Posterior vena cava (tissue), 2 donors: ENCODE results near the gene TTC28. TPM values are rescaled to one million over a fixed set of nuclear protein-coding genes. Genes with fewer than 3 reads are reported as not detected.
"Not testable (repeated sequence)": the region's sequence is repeated elsewhere in the genome, so short reads cannot be mapped to it uniquely, and the experiment has no call there.

ENCODE experiments used
- DNase-seq: peaks from one replicate; pipeline ENCODE4 v3.0.0-alpha.2; 2020; ENCODE audit warnings: low spot score
- intact Hi-C, 2 donors: fragments of 100-400 bp; cut with DNase I; formaldehyde crosslinking; loops; one replicate each; pipeline versions ENCODE4 v1.14.1 to v1.14.2; 2022 to 2023
- total RNA-seq, 2 donors: library from RNA; stranded (reverse); fragmentation: NEBNext Ultra II Directional; extraction: Animal tissue kit (Norgen Biotek cat#: 25700); gene quantifications; one replicate each; pipeline ENCODE4 v1.2.1, GENCODE V29; 2021
- donor health status: DM: yes; HTN: yes; CAD: no.
- donor health status: DM: yes; HTN: yes; CAD: no.

The TTC28 gene
- total RNA-seq, 2 donors from 2014 or later, result 36.6 to 51.2 TPM

GRCh38 chr22:28191571-28191970, 488.1 kb downstream of the TTC28 start:
- DNase-seq, intact Hi-C loops: not testable (repeated sequence)

GRCh38 chr22:28188178-28188879, 491.3 kb downstream of the TTC28 start:
- no peak for DNase-seq
- intact Hi-C loops, result no loop called here

- intact Hi-C loops, result no loop called here
- no peak for DNase-seq
These were observed 492.0 kb downstream of the TTC28 start for GRCh38 chr22:28187612-28188011.

- intact Hi-C loops, result no loop called here
These were observed 493.0 kb downstream of the TTC28 start for GRCh38 chr22:28186641-28187040.

GRCh38 chr22:28185130-28185529, 494.5 kb downstream of the TTC28 start:
- DNase-seq, result no peak
- intact Hi-C loops, result no loop called here

More at GRCh38 chr22:28186641-28187040, 493.0 kb downstream of the TTC28 start:
- DNase-seq, result no peak

- DNase-seq, result no peak
- intact Hi-C loops, result no loop called here
These were observed 496.4 kb downstream of the TTC28 start for GRCh38 chr22:28183078-28183860.

GRCh38 chr22:28180804-28181731, 498.6 kb downstream of the TTC28 start:
- intact Hi-C loops, result no loop called here
- DNase-seq, result no peak

GRCh38 chr22:28179392-28179791, 500.2 kb downstream of the TTC28 start:
- intact Hi-C loops, result no loop called here
- no peak for DNase-seq

GRCh38 chr22:28175730-28176492, 503.7 kb downstream of the TTC28 start:
- DNase-seq, result no peak
- intact Hi-C loops, result no loop called here

GRCh38 chr22:28174509-28174908, 505.1 kb downstream of the TTC28 start:
- no peak for DNase-seq
- intact Hi-C loops, result no loop called here

- intact Hi-C loops, result no loop called here
- no peak for DNase-seq
These were observed 506.6 kb downstream of the TTC28 start for GRCh38 chr22:28172892-28173670.

GRCh38 chr22:28171712-28172111, 507.9 kb downstream of the TTC28 start:
- no peak for DNase-seq
- intact Hi-C loops, result no loop called here

- no peak for DNase-seq
- intact Hi-C loops, result no loop called here
These were observed 508.5 kb downstream of the TTC28 start for GRCh38 chr22:28171115-28171514.

- intact Hi-C loops, result not testable (repeated sequence)
These were observed 510.3 kb downstream of the TTC28 start for GRCh38 chr22:28169314-28169713.

GRCh38 chr22:28155808-28156207, 523.8 kb downstream of the TTC28 start:
- no peak for DNase-seq

More at GRCh38 chr22:28169314-28169713, 510.3 kb downstream of the TTC28 start:
- not testable (repeated sequence) for DNase-seq

GRCh38 chr22:28154861-28155260, 524.8 kb downstream of the TTC28 start:
- no peak for DNase-seq
- intact Hi-C loops, result no loop called here

More at GRCh38 chr22:28155808-28156207, 523.8 kb downstream of the TTC28 start:
- intact Hi-C loops, result no loop called here

GRCh38 chr22:28151151-28151816, 528.4 kb downstream of the TTC28 start:
- intact Hi-C loops, result no loop called here
- no peak for DNase-seq
